ENCODE measurements around the gene ETV3. TPM values are rescaled to one million over a fixed set of nuclear protein-coding genes. Genes with fewer than 3 reads are reported as not detected.
A peak's percentile ranks its signal among the peaks of the same experiment; 100 is the strongest.
"Not testable (repeated sequence)": the region's sequence is repeated elsewhere in the genome, so short reads cannot be mapped to it uniquely, and the experiment has no call there.

The ETV3 gene
- polyA plus RNA-seq = 10 to 100 TPM; 10.3 to 17.7 (median 14.0) TPM
- long read RNA-seq, donor 1 = 0 reads
- long read RNA-seq, donor 2, full-length matches to known transcripts = 1 of 1 reads
- long read RNA-seq, donor 2, partial matches to known transcripts = 0 of 1 reads
- long read RNA-seq, donor 2, other reads (novel, unspliced or antisense) = 0 of 1 reads
- long read RNA-seq, donor 3, full-length matches to known transcripts = 2 of 2 reads
- long read RNA-seq, donor 3, partial matches to known transcripts = 0 of 2 reads
- long read RNA-seq, donor 3, other reads (novel, unspliced or antisense) = 0 of 2 reads
- long read RNA-seq, donor 4 = 0 reads
- long read RNA-seq, donor 5, full-length matches to known transcripts = 1 of 1 reads
- long read RNA-seq, donor 5, partial matches to known transcripts = 0 of 1 reads
- long read RNA-seq, donor 5, other reads (novel, unspliced or antisense) = 0 of 1 reads
- long read RNA-seq, donor 6, full-length matches to known transcripts = 2 of 2 reads
- long read RNA-seq, donor 6, partial matches to known transcripts = 0 of 2 reads
- long read RNA-seq, donor 6, other reads (novel, unspliced or antisense) = 0 of 2 reads
- long read RNA-seq, donor 7 = 0 reads
- long read RNA-seq, donor 8 = 0 reads
- long read RNA-seq, donor 9, partial matches to known transcripts = 0 of 2 reads
- long read RNA-seq, donor 9, other reads (novel, unspliced or antisense) = 0 of 2 reads
- long read RNA-seq, donor 10, full-length matches to known transcripts = 6 of 6 reads
- long read RNA-seq, donor 10, partial matches to known transcripts = 0 of 6 reads
- long read RNA-seq, donor 10, other reads (novel, unspliced or antisense) = 0 of 6 reads

DNA sequence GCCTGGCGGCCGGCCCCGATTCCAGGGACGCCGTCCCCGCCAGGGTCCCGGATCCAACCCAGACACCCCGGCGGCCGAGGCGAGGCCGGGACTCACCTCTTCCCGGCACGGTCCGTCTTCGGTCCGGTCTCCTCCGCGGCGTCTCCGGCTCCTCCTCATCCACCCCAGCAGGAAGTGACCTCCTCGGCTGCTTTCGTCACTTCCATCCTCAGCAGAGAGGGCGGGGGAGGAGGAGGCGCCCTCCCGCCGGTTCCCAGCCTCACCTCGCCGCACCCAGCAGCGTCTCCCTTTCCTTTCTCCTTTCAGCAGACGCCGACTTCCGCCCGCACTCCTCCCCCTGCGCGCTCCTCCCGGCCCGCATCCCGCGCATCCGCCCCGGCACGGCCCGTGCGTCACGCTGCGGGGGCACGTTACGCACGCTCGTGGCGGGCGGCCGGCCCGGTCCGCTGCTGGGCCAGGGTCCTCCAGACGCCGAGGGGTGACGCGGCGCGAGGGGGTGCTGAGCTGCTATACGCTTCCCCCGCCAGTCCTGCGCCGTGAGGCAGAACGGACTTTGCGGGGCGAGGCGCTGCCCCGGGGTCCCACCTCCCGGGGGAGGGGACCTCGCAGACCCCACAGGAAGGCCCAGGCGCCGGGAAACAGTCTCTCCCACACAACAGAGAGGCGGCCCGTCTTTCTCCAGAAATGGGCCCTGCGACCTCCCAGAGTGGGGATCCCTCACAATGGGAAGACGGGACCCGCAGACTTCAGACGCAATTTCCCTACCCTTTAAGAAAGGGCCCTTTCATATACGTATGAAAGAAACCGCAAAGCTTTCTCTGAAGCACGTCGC is at the start of gene ETV3:
ETV3 (minus strand) TSS at position 176 of the 832 bp plus-strand sequence. CDS start 2,043 bp downstream, outside the sequence.
- H3K9me3 ChIP-seq (ENCODE audit: control insufficient read depth in 2 of 2, insufficient read depth in 1 of 2, low read depth in 1 of 2, low read length in 1 of 2) = no peaks in the 10 kb centered on the region
- peak; percentile 96 to 97 for DNase-seq
- H3K36me3 ChIP-seq (ENCODE audit: control insufficient read depth in 3 of 3, insufficient read depth in 2 of 3, low read depth in 1 of 3, low read length in 3 of 3) = peaks cover under 1 to 15% (median 11%) of the 10 kb centered on the region in 3 donors
- peak within 1 kb of the TSS; percentile 98 to 100 (median 99) for H3K27ac ChIP-seq (ENCODE audit: low read depth in 1 of 3, low read length in 2 of 3)
- H3K27me3 ChIP-seq (ENCODE audit: control insufficient read depth in 3 of 3, insufficient read depth in 3 of 3, low read length in 3 of 3) = no peaks in the 10 kb centered on the region
- peaks cover 6 to 15% (median 9%) of the 10 kb centered on the region in 3 donors for H3K4me1 ChIP-seq (ENCODE audit: control insufficient read depth in 3 of 3, insufficient read depth in 2 of 3, low read depth in 1 of 3, low read length in 2 of 3)
- FAIRE-seq = no peak
- H3K4me3 ChIP-seq (ENCODE audit: low read depth in 1 of 3, low read length in 3 of 3) = peak within 1 kb of the TSS; percentile 64 to 100 (median 85)
- WGBS, 3 donors = 0% methylated on average over 64 to 85 of the region's 85 CpGs

DNA sequence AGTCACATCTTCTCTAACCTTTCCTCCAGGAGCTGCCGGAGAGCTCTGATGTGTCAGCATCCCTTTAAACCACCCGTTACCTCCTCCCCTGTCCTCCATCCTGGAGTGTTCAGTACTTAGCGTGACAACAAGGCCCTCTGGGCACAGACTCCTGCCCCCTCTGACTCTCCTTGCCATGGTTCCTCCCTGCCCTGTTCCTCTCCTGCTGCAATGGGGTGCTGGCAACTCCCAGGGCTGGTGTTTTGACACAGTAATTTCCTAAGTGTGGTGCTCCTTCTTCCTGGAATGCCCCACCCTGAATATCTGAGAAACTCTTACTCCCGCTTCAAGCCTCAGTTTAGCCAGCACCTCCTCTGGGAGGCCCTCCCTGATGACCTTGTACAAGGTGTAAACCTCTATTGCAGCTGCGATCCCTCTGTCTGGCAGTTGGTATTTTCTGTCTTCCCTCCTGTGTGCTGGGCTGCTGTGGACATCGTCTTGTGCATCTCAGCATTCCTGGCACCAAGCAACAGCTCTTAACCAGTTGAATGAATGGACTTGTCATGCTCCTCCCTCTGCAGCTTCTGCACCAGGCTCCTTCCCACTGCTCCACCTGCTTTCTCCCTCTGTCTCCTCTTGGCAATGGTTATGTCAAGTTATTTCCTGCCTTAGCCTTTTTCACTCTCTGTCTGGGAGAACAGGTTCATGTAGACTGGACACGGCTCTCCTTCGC is 48.2 kb upstream of the ETV3 start:
- DNase-seq (no peak), FAIRE-seq (no peak)
- WGBS, 3 donors = 72 to 84% (median 76%) methylated on average over 8 of the region's 8 CpGs
- Histone ChIP-seq H3K4me3 (ENCODE audit: low read depth in 1 of 3, low read length in 3 of 3) (no peak overlapping the region), H3K9me3 (ENCODE audit: control insufficient read depth in 2 of 2, insufficient read depth in 1 of 2, low read depth in 1 of 2, low read length in 1 of 2) (no peaks in the 10 kb centered on the region), H3K27me3 (ENCODE audit: control insufficient read depth in 3 of 3, insufficient read depth in 3 of 3, low read length in 3 of 3) (no peaks in the 10 kb centered on the region), H3K27ac (ENCODE audit: low read depth in 1 of 3, low read length in 2 of 3) (no peak overlapping the region), H3K4me1 (ENCODE audit: control insufficient read depth in 3 of 3, insufficient read depth in 2 of 3, low read depth in 1 of 3, low read length in 2 of 3) (no peaks in the 10 kb centered on the region), H3K36me3 (ENCODE audit: control insufficient read depth in 3 of 3, insufficient read depth in 2 of 3, low read depth in 1 of 3, low read length in 3 of 3) (no peaks in the 10 kb centered on the region)

DNA sequence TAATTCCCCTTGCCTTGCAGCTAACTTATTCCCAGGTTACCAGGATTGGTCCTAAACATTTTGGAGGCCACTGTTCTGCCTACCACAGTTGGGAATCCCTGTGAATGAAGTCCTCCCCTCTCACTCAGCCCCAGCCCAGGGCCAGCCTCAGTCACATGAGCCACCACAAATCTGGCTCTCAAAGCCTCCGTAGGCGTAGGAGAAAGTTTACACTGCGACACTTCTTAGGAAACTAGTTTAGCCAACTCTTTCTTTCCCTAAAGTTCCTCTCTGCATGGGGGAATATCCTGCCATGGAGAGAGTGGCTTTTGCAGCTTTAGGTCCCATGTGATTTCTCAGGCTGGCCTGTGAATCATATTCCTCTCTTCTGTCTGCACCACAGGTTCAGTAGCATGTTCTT is 45.7 kb upstream of the ETV3 start:
- FAIRE-seq (no peak), DNase-seq (no peak)
- Histone ChIP-seq H3K4me3 (ENCODE audit: low read depth in 1 of 3, low read length in 3 of 3) (no peak overlapping the region), H3K36me3 (ENCODE audit: control insufficient read depth in 3 of 3, insufficient read depth in 2 of 3, low read depth in 1 of 3, low read length in 3 of 3) (no peaks in the 10 kb centered on the region), H3K27me3 (ENCODE audit: control insufficient read depth in 3 of 3, insufficient read depth in 3 of 3, low read length in 3 of 3) (no peaks in the 10 kb centered on the region), H3K27ac (ENCODE audit: low read depth in 1 of 3, low read length in 2 of 3) (no peak overlapping the region), H3K4me1 (ENCODE audit: control insufficient read depth in 3 of 3, insufficient read depth in 2 of 3, low read depth in 1 of 3, low read length in 2 of 3) (no peaks in the 10 kb centered on the region), H3K9me3 (ENCODE audit: control insufficient read depth in 2 of 2, insufficient read depth in 1 of 2, low read depth in 1 of 2, low read length in 1 of 2) (no peaks in the 10 kb centered on the region)
- 63 to 88% (median 79%) methylated on average over 3 of the region's 3 CpGs for WGBS, 3 donors

DNA sequence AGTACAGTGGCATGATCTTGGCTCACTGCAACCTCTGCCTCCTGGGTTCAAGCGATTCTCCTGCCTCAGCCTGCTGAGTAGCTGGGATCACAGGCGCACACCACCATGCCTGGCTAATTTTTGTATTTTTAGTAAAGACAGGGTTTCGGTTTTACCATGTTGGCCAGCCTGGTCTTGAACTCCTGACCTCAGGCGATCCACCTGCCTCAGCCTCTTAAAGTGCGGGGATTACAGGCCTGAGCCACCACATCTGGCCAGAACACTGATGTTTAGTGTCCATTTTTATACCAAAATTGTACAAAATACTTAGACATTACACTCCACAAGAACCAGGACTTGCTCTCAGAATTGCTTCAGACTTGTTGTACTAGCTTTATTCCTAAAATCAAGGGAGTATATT is 44.2 kb upstream of the ETV3 start:
- not testable (repeated sequence) for H3K27me3 ChIP-seq (ENCODE audit: control insufficient read depth in 3 of 3, insufficient read depth in 3 of 3, low read length in 3 of 3); DNase-seq; H3K9me3 ChIP-seq (ENCODE audit: control insufficient read depth in 2 of 2, insufficient read depth in 1 of 2, low read depth in 1 of 2, low read length in 1 of 2); H3K27ac ChIP-seq (ENCODE audit: low read depth in 1 of 3, low read length in 2 of 3); H3K4me3 ChIP-seq (ENCODE audit: low read depth in 1 of 3, low read length in 3 of 3); FAIRE-seq; H3K4me1 ChIP-seq (ENCODE audit: control insufficient read depth in 3 of 3, insufficient read depth in 2 of 3, low read depth in 1 of 3, low read length in 2 of 3); H3K36me3 ChIP-seq (ENCODE audit: control insufficient read depth in 3 of 3, insufficient read depth in 2 of 3, low read depth in 1 of 3, low read length in 3 of 3)
- WGBS, 3 donors = 78 to 92% (median 85%) methylated on average over 5 of the region's 5 CpGs

DNA sequence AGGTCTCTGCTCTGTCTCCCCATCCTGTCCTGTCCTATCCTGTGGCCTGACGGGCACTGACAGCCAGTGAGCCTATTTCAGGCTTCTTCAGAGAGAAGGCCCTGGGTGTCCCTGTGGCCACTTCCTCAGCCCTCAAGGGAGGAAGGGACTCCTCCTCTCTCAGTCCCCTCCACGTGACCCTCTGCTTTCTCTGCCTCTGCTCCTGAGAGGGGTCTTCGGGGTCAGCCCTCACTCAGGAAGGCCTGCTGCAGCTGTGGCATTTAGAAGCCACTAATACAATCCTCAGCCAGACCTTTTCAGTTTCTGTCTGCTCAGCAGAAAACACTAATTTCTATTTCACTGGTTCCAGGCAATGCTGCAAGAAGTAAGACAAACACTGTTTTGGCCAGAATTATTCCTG is 43.6 kb upstream of the ETV3 start:
- no peaks in the 10 kb centered on the region for H3K4me1 ChIP-seq (ENCODE audit: control insufficient read depth in 3 of 3, insufficient read depth in 2 of 3, low read depth in 1 of 3, low read length in 2 of 3)
- no peak for DNase-seq
- H3K27me3 ChIP-seq (ENCODE audit: control insufficient read depth in 3 of 3, insufficient read depth in 3 of 3, low read length in 3 of 3) = no peaks in the 10 kb centered on the region
- 62 to 86% (median 74%) methylated on average over 3 of the region's 3 CpGs for WGBS, 3 donors
- peak overlapping the region in 1 of 3 donors; percentile 9 for H3K27ac ChIP-seq (ENCODE audit: low read depth in 1 of 3, low read length in 2 of 3)
- no peak for FAIRE-seq
- no peak overlapping the region for H3K4me3 ChIP-seq (ENCODE audit: low read depth in 1 of 3, low read length in 3 of 3)
- H3K9me3 ChIP-seq (ENCODE audit: control insufficient read depth in 2 of 2, insufficient read depth in 1 of 2, low read depth in 1 of 2, low read length in 1 of 2) = no peaks in the 10 kb centered on the region
- H3K36me3 ChIP-seq (ENCODE audit: control insufficient read depth in 3 of 3, insufficient read depth in 2 of 3, low read depth in 1 of 3, low read length in 3 of 3) = no peaks in the 10 kb centered on the region

DNA sequence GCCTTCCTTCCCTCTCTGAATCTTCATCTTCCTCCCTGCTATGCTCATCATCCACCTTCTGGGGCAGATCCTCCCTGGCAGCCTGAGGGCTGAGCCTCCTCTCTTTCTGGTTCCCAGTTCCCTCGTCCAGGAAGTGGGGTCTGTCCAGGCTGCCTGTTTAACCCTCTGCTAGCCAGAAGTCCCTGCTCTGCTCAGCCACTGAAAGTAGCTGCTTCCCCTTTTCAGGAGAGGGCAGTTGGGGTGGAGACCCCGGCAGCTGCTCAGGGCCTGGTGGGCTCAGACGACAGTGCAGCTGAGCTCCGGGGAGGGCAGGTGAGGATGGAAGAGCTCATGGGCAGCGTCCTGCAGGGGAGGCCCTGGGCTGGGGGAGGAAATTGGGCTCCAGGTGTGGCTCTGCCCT is 43.1 kb upstream of the ETV3 start:
- no peaks in the 10 kb centered on the region for H3K36me3 ChIP-seq (ENCODE audit: control insufficient read depth in 3 of 3, insufficient read depth in 2 of 3, low read depth in 1 of 3, low read length in 3 of 3)
- WGBS, 3 donors = 43 to 69% (median 58%) methylated on average over 5 of the region's 5 CpGs
- H3K27me3 ChIP-seq (ENCODE audit: control insufficient read depth in 3 of 3, insufficient read depth in 3 of 3, low read length in 3 of 3) = no peaks in the 10 kb centered on the region
- FAIRE-seq (no peak), DNase-seq (no peak)
- H3K9me3 ChIP-seq (ENCODE audit: control insufficient read depth in 2 of 2, insufficient read depth in 1 of 2, low read depth in 1 of 2, low read length in 1 of 2) = no peaks in the 10 kb centered on the region
- no peaks in the 10 kb centered on the region for H3K4me1 ChIP-seq (ENCODE audit: control insufficient read depth in 3 of 3, insufficient read depth in 2 of 3, low read depth in 1 of 3, low read length in 2 of 3)
- no peak overlapping the region for H3K27ac ChIP-seq (ENCODE audit: low read depth in 1 of 3, low read length in 2 of 3)
- no peak overlapping the region for H3K4me3 ChIP-seq (ENCODE audit: low read depth in 1 of 3, low read length in 3 of 3)

DNA sequence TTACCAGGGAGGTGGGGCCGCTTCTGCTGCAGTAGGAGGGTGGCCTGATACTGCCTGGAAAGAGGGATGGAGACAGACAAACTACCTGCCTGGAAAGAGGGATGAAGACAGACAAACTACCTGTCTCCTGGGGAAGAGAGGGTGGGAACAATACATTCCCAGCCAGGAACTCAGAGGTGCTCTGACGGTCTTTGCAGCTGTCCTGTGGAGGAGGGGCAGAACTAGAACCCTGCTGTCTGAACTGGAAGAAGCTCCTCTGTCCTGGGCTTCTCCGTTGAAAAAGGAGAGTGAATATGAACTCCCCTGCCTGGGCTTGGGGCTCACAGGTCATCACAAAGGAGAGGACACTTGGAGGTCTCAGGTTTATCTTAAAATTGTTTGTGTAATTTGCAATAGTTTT is 40.3 kb upstream of the ETV3 start:
- H3K27ac ChIP-seq (ENCODE audit: low read depth in 1 of 3, low read length in 2 of 3) = no peak overlapping the region
- no peaks in the 10 kb centered on the region for H3K9me3 ChIP-seq (ENCODE audit: control insufficient read depth in 2 of 2, insufficient read depth in 1 of 2, low read depth in 1 of 2, low read length in 1 of 2)
- DNase-seq (no peak), FAIRE-seq (no peak)
- H3K4me3 ChIP-seq (ENCODE audit: low read depth in 1 of 3, low read length in 3 of 3) = no peak overlapping the region
- no peaks in the 10 kb centered on the region for H3K27me3 ChIP-seq (ENCODE audit: control insufficient read depth in 3 of 3, insufficient read depth in 3 of 3, low read length in 3 of 3)
- no peaks in the 10 kb centered on the region for H3K4me1 ChIP-seq (ENCODE audit: control insufficient read depth in 3 of 3, insufficient read depth in 2 of 3, low read depth in 1 of 3, low read length in 2 of 3)
- 72 to 81% (median 77%) methylated on average over 3 of the region's 3 CpGs for WGBS, 3 donors
- no peaks in the 10 kb centered on the region for H3K36me3 ChIP-seq (ENCODE audit: control insufficient read depth in 3 of 3, insufficient read depth in 2 of 3, low read depth in 1 of 3, low read length in 3 of 3)

Data from small intestine (tissue), 16 donors.